GM23338 (cell line): ENCODE data around the gene ERF. TPM values are rescaled to one million over a fixed set of nuclear protein-coding genes. Genes with fewer than 3 reads are reported as not detected.

ENCODE experiments used
- ATAC-seq: fragments of 200-7000 bp; cut with Tn5 transposase; 3 replicates; pipeline ENCODE4 v1.9.1; 2020
- DNase-seq: peaks from one replicate; pipeline ENCODE4 v3.0.0-alpha.2; 2015; ENCODE audit warnings: low spot score
- H2AFZ ChIP-seq: fragments of 200-600 bp; sonication (generic); 2 replicates; pipeline ENCODE4 v1.8.0; 2016; ENCODE audit warnings: antibody characterized with exemption, mild to moderate bottlenecking, moderate library complexity
- H3F3A ChIP-seq: fragments of 200-600 bp; sonication (generic); replicated peaks from 2 replicates; pipeline ENCODE4 v1.8.0; 2017; ENCODE audit warnings: antibody characterized with exemption, mixed run types, low read depth
- H3K27ac ChIP-seq: fragments of 200-600 bp; sonication (generic); 2 replicates; pipeline ENCODE4 v1.6.1; 2016; ENCODE audit warnings: low read depth
- H3K27me3 ChIP-seq: fragments of 200-600 bp; sonication (generic); 2 replicates; pipeline ENCODE4 v1.8.0; 2016; ENCODE audit warnings: mild to moderate bottlenecking, mixed run types, moderate library complexity; ENCODE audit not compliant: insufficient read depth
- H3K36me3 ChIP-seq: fragments of 200-600 bp; sonication (generic); 2 replicates; pipeline ENCODE4 v1.8.0; 2016; ENCODE audit warnings: mild to moderate bottlenecking; ENCODE audit not compliant: insufficient read depth
- H3K4me1 ChIP-seq: fragments of 200-600 bp; sonication (generic); 2 replicates; pipeline ENCODE4 v1.8.0; 2016; ENCODE audit warnings: mild to moderate bottlenecking, moderate library complexity; ENCODE audit not compliant: insufficient read depth
- H3K4me2 ChIP-seq: fragments of 200-600 bp; sonication (generic); 2 replicates; pipeline ENCODE4 v1.7.1; 2017; ENCODE audit warnings: mixed run types
- H3K4me3 ChIP-seq: fragments of 200-600 bp; sonication (generic); 2 replicates; pipeline ENCODE4 v1.6.1; 2016; ENCODE audit warnings: mixed run types
- H3K79me2 ChIP-seq: fragments of 200-600 bp; sonication (generic); replicated peaks from 2 replicates; pipeline ENCODE4 v1.8.0; 2017; ENCODE audit warnings: mild to moderate bottlenecking; ENCODE audit not compliant: insufficient read depth
- H3K9me2 ChIP-seq: fragments of 200-600 bp; sonication (generic); 2 replicates; pipeline ENCODE4 v1.8.0; 2017; ENCODE audit not compliant: insufficient read depth
- H4K20me1 ChIP-seq: fragments of 200-600 bp; sonication (generic); replicated peaks from 2 replicates; pipeline ENCODE4 v1.8.0; 2017; ENCODE audit warnings: mild to moderate bottlenecking; ENCODE audit not compliant: insufficient read depth
- H3K27ac Mint-ChIP-seq: 2 replicates; pipeline ENCODE4 v1.8.0; 2020; ENCODE audit warnings: inconsistent platforms, mild to moderate bottlenecking, moderate library complexity, mixed read lengths
- H3K27me3 Mint-ChIP-seq: 3 replicates; pipeline ENCODE4 v1.8.0; 2022; ENCODE audit warnings: low read depth, mild to moderate bottlenecking, moderate library complexity, mixed read lengths, inconsistent platforms; ENCODE audit not compliant: insufficient read depth, poor library complexity
- H3K36me3 Mint-ChIP-seq: 3 replicates; pipeline ENCODE4 v1.8.0; 2021; ENCODE audit warnings: low read depth, mild to moderate bottlenecking, inconsistent platforms, moderate library complexity, mixed read lengths
- H3K4me1 Mint-ChIP-seq: 3 replicates; pipeline ENCODE4 v1.8.0; 2020; ENCODE audit warnings: mild to moderate bottlenecking, inconsistent platforms, mixed read lengths
- H3K4me3 Mint-ChIP-seq: 3 replicates; pipeline ENCODE4 v1.8.0; 2021; ENCODE audit warnings: moderate library complexity, mild to moderate bottlenecking, inconsistent platforms, mixed read lengths
- H3K9me3 Mint-ChIP-seq: 3 replicates; pipeline ENCODE4 v1.8.0; 2020; ENCODE audit warnings: moderate library complexity, mild to moderate bottlenecking, inconsistent platforms, mixed read lengths
- ETS1 ChIP-seq: IDR thresholded peaks from 2 replicates; pipeline ENCODE4 v1.6.1; 2016; ENCODE audit warnings: antibody characterized with exemption
- EZH2 ChIP-seq: fragments of 200-600 bp; sonication (generic); IDR thresholded peaks from one replicate; pipeline ENCODE4 v1.8.0; 2017; ENCODE audit warnings: antibody characterized with exemption, mild to moderate bottlenecking, low read depth; ENCODE audit not compliant: unreplicated experiment
- EZH2phosphoT487 ChIP-seq: fragments of 200-600 bp; sonication (generic); IDR thresholded peaks from one replicate; pipeline ENCODE4 v1.8.1; 2018; ENCODE audit warnings: antibody characterized with exemption; ENCODE audit not compliant: unreplicated experiment
- JUNB ChIP-seq: IDR thresholded peaks from one replicate; pipeline ENCODE4 v1.6.1; 2016; ENCODE audit warnings: antibody characterized with exemption; ENCODE audit not compliant: unreplicated experiment
- NANOG ChIP-seq: IDR thresholded peaks from 2 replicates; pipeline ENCODE4 v1.6.1; 2016; ENCODE audit warnings: antibody characterized with exemption, borderline replicate concordance
- POLR2AphosphoS5 ChIP-seq: IDR thresholded peaks from 2 replicates; pipeline ENCODE4 v1.6.1; 2016; ENCODE audit warnings: antibody characterized with exemption, low read depth
- REST ChIP-seq: IDR thresholded peaks from one replicate; pipeline ENCODE4 v1.6.1; 2018; ENCODE audit warnings: antibody characterized with exemption; ENCODE audit not compliant: unreplicated experiment
- ZNF114 ChIP-seq: fragments of 250-450 bp; sonication (Bioruptor Pico); IDR thresholded peaks from 2 replicates; pipeline ENCODE4 v1.5.0; 2020; ENCODE audit warnings: mild to moderate bottlenecking, moderate library complexity
- ZNF331 ChIP-seq: fragments of 250-450 bp; sonication (Bioruptor Pico); IDR thresholded peaks from 2 replicates; pipeline ENCODE4 v1.5.0; 2020; ENCODE audit warnings: low read depth, mild to moderate bottlenecking, moderate library complexity
- polyA plus RNA-seq: library from polyadenylated mRNA; unstranded; fragments of >200 nt; fragmentation: Nextera tagmentation; extraction: Ambion mirVana; gene quantifications from 2 replicates; pipeline ENCODE4 v1.2.1, GENCODE V29; 2016
- total RNA-seq: library from RNA; depleted of rRNA; stranded (reverse); fragments of >200 nt; shearing (Covaris generic); gene quantifications from 2 replicates; pipeline ENCODE4 v1.2.3, GENCODE V29; 2014

The ERF gene
- total and polyA plus RNA-seq, 2 experiments from 2014 or later = 29.4 to 49.4 TPM

GRCh38 chr19:42289556-42290041 is 34.7 kb upstream of the ERF start:
- peaks cover 4% of the 10 kb centered on the region; the same call in 1 of the 2 replicates for H3K36me3 ChIP-seq
- TF ChIP-seq ZNF331 (CRISPR knock-in tag) = no peak
- no peak for TF ChIP-seq REST
- TF ChIP-seq ZNF114 (CRISPR knock-in tag) = no peak
- TF ChIP-seq NANOG = no peak
- no peak for TF ChIP-seq EZH2
- TF ChIP-seq POLR2AphosphoS5 = no peak
- TF ChIP-seq JUNB = no peak
- DNase-seq (no peak), ATAC-seq (no peak)
- H3K27me3 Mint-ChIP-seq = peaks cover 18% of the 10 kb centered on the region
- peaks cover 6% of the 10 kb centered on the region; the same call in 1 of the 2 replicates for H3F3A ChIP-seq
- no peaks in the 10 kb centered on the region for H3K9me3 Mint-ChIP-seq
- H3K4me1 Mint-ChIP-seq = peaks cover 30% of the 10 kb centered on the region
- H2AFZ ChIP-seq = no peak overlapping the region
- peaks cover 6% of the 10 kb centered on the region; the same call in 1 of the 2 replicates for H3K4me1 ChIP-seq
- no peak overlapping the region for H3K4me2 ChIP-seq
- H3K4me3 Mint-ChIP-seq = no peak overlapping the region
- no peaks in the 10 kb centered on the region for H3K9me2 ChIP-seq
- no peak overlapping the region for H3K27ac ChIP-seq
- H3K79me2 ChIP-seq = peaks cover 16% of the 10 kb centered on the region
- H4K20me1 ChIP-seq = peaks cover 4% of the 10 kb centered on the region; the same call in 1 of the 2 replicates
- peaks cover 38% of the 10 kb centered on the region for H3K36me3 Mint-ChIP-seq
- no peaks in the 10 kb centered on the region for H3K27me3 ChIP-seq
- H3K4me3 ChIP-seq = no peak overlapping the region
- no peak overlapping the region for H3K27ac Mint-ChIP-seq

- H3K27me3 ChIP-seq = no peaks in the 10 kb centered on the region
- ATAC-seq (no peak), DNase-seq (no peak)
- peaks cover 33% of the 10 kb centered on the region for H3K36me3 Mint-ChIP-seq
- peaks cover 4% of the 10 kb centered on the region; the same call in 1 of the 2 replicates for H3K36me3 ChIP-seq
- H3K4me3 Mint-ChIP-seq = no peak overlapping the region
- no peak overlapping the region for H3K27ac Mint-ChIP-seq
- H3K4me1 ChIP-seq = peaks cover 6% of the 10 kb centered on the region; the same call in 1 of the 2 replicates
- peaks cover 16% of the 10 kb centered on the region for H3K79me2 ChIP-seq
- no peaks in the 10 kb centered on the region for H3K9me3 Mint-ChIP-seq
- H2AFZ ChIP-seq = no peak overlapping the region
- H3K27ac ChIP-seq = no peak overlapping the region
- H3K4me1 Mint-ChIP-seq = peaks cover 30% of the 10 kb centered on the region
- H3K9me2 ChIP-seq = no peaks in the 10 kb centered on the region
- peaks cover 7% of the 10 kb centered on the region; the same call in 1 of the 2 replicates for H3F3A ChIP-seq
- H4K20me1 ChIP-seq = peaks cover 4% of the 10 kb centered on the region; the same call in 1 of the 2 replicates
- TF ChIP-seq EZH2phosphoT487 = no peak
- TF ChIP-seq NANOG = no peak
- no peak for TF ChIP-seq EZH2
- TF ChIP-seq ETS1 = no peak
- TF ChIP-seq ZNF114 (CRISPR knock-in tag) = no peak
- no peak for TF ChIP-seq POLR2AphosphoS5
- TF ChIP-seq JUNB = no peak
- peaks cover 16% of the 10 kb centered on the region for H3K27me3 Mint-ChIP-seq
- no peak overlapping the region for H3K4me2 ChIP-seq
- no peak overlapping the region for H3K4me3 ChIP-seq
Measured at GRCh38 chr19:42288881-42289555, 34.1 kb upstream of the ERF start.
